Prostate gland (tissue), 2 donors: ENCODE measurements around the gene COG5. TPM values are rescaled to one million over a fixed set of nuclear protein-coding genes. Genes with fewer than 3 reads are reported as not detected.

ENCODE experiments used
- DNase-seq: peaks from one replicate; pipeline ENCODE4 v3.0.0-alpha.2; 2019; ENCODE audit warnings: low spot score
- H3K27ac ChIP-seq, 2 donors: fragments of 200-600 bp; sonication (generic); 2 replicates each; pipeline ENCODE4 v1.5.1; 2017 to 2019
- H3K27me3 ChIP-seq: fragments of 200-600 bp; sonication (generic); replicated peaks from 2 replicates; pipeline ENCODE4 v1.5.1; 2019; ENCODE audit not compliant: insufficient read depth
- H3K36me3 ChIP-seq, 2 donors: fragments of 200-600 bp; sonication (generic); 1 replicate in 1 of 2; 2 replicates in 1 of 2; pipeline versions ENCODE4 v1.5.1 to v1.8.1; 2017 to 2019
- H3K4me1 ChIP-seq: fragments of 200-600 bp; sonication (generic); replicated peaks from 2 replicates; pipeline ENCODE4 v1.5.1; 2019
- H3K4me3 ChIP-seq, 2 donors: fragments of 200-600 bp; sonication (generic); 2 replicates each; pipeline ENCODE4 v1.5.1; 2017 to 2019
- H3K9me3 ChIP-seq: fragments of 200-600 bp; sonication (generic); 2 replicates; pipeline ENCODE4 v1.5.1; 2017
- CTCF ChIP-seq, 4 experiments: fragments of 200-600 bp in 2 of 4; fragments of 450-650 bp in 2 of 4; sonication (generic) in 2 of 4; IDR thresholded peaks; 1 replicate in 3 of 4; 2 replicates in 1 of 4; pipeline ENCODE4 v1.5.1; 2016 to 2019; ENCODE audit warnings: antibody characterized with exemption in 4 of 4, mild to moderate bottlenecking in 2 of 4, moderate library complexity in 2 of 4
- POLR2A ChIP-seq: fragments of 450-650 bp; IDR thresholded peaks from one replicate; pipeline ENCODE4 v1.6.1; 2016; ENCODE audit warnings: antibody characterized with exemption, mild to moderate bottlenecking
- POLR2AphosphoS5 ChIP-seq: sonication (generic); formaldehyde crosslinking; IDR thresholded peaks from one replicate; pipeline ENCODE4 v1.6.1; 2017; ENCODE audit warnings: antibody characterized with exemption
- WGBS: methylation state at CpG from one replicate; pipeline ENCODE4 v1.1.5; 2018; 5-methylcytosine and 5-hydroxymethylcytosine counted together
- intact Hi-C: fragments of 100-400 bp; cut with DNase I; formaldehyde crosslinking; loops from one replicate; pipeline ENCODE4 v1.14.2; 2022
- total RNA-seq, 2 donors: library from RNA; depleted of rRNA; stranded (reverse); fragments of >200 nt; gene quantifications; one replicate each; pipeline ENCODE4 v1.1.0, GENCODE V29; 2016

The COG5 gene
- total RNA-seq, 2 donors from 2014 or later, result 35.1 to 86.4 TPM

GRCh38 chr7:107354640-107355039, 209.1 kb downstream of the COG5 start:
- no peak for TF ChIP-seq POLR2AphosphoS5
- TF ChIP-seq CTCF (IDR thresholded peaks at IDR 0.05), result no peak
- TF ChIP-seq POLR2A, result no peak
- Histone ChIP-seq H3K27ac (no peak overlapping the region), H3K36me3 (no peaks in the 10 kb centered on the region), H3K4me3 (no peak overlapping the region), H3K27me3 (no peaks in the 10 kb centered on the region), H3K9me3 (no peaks in the 10 kb centered on the region), H3K4me1 (no peaks in the 10 kb centered on the region)
- intact Hi-C loops, result no loop called here
- DNase-seq, result no peak
- WGBS, result 94% methylated on average over 3 of the region's 3 CpGs

- H3K36me3 ChIP-seq, result no peaks in the 10 kb centered on the region
- no peak for DNase-seq
- H3K27me3 ChIP-seq, result no peaks in the 10 kb centered on the region
- TF ChIP-seq POLR2A (no peak), CTCF (IDR thresholded peaks at IDR 0.05) (no peak), POLR2AphosphoS5 (no peak)
- no peak overlapping the region for H3K27ac ChIP-seq
- no peak overlapping the region for H3K4me3 ChIP-seq
- no peaks in the 10 kb centered on the region for H3K4me1 ChIP-seq
- no peaks in the 10 kb centered on the region for H3K9me3 ChIP-seq
- intact Hi-C loops, result no loop called here
Observed at GRCh38 chr7:107353701-107354100, 210.0 kb downstream of the COG5 start.

GRCh38 chr7:107345898-107346297, 217.8 kb downstream of the COG5 start:
- no peaks in the 10 kb centered on the region for H3K9me3 ChIP-seq
- no peaks in the 10 kb centered on the region for H3K27me3 ChIP-seq
- no peaks in the 10 kb centered on the region for H3K36me3 ChIP-seq
- no peak overlapping the region for H3K4me3 ChIP-seq
- TF ChIP-seq POLR2AphosphoS5, result no peak
- TF ChIP-seq POLR2A, result no peak
- intact Hi-C loops, result no loop called here
- 93% methylated on average over 1 of the region's 1 CpG for WGBS
- no peak overlapping the region for H3K27ac ChIP-seq
- DNase-seq, result no peak
- no peaks in the 10 kb centered on the region for H3K4me1 ChIP-seq

GRCh38 chr7:107344799-107345198, 218.9 kb downstream of the COG5 start:
- H3K27me3 ChIP-seq, result no peaks in the 10 kb centered on the region
- H3K4me1 ChIP-seq, result no peaks in the 10 kb centered on the region
- no peak overlapping the region for H3K27ac ChIP-seq
- DNase-seq, result no peak
- intact Hi-C loops, result no loop called here
- no peak for TF ChIP-seq POLR2A
- no peak for TF ChIP-seq CTCF (IDR thresholded peaks at IDR 0.05)
- no peak for TF ChIP-seq POLR2AphosphoS5
- no peaks in the 10 kb centered on the region for H3K36me3 ChIP-seq
- 99% methylated on average over 5 of the region's 5 CpGs for WGBS
- H3K4me3 ChIP-seq, result no peak overlapping the region
- no peaks in the 10 kb centered on the region for H3K9me3 ChIP-seq

GRCh38 chr7:107344286-107344685, 219.4 kb downstream of the COG5 start:
- 97% methylated on average over 4 of the region's 4 CpGs for WGBS
- Histone ChIP-seq H3K9me3 (no peaks in the 10 kb centered on the region), H3K27ac (no peak overlapping the region), H3K36me3 (no peaks in the 10 kb centered on the region), H3K4me1 (no peaks in the 10 kb centered on the region), H3K27me3 (no peaks in the 10 kb centered on the region), H3K4me3 (no peak overlapping the region)
- intact Hi-C loops, result no loop called here
- no peak for TF ChIP-seq POLR2A
- TF ChIP-seq POLR2AphosphoS5, result no peak
- TF ChIP-seq CTCF (IDR thresholded peaks at IDR 0.05), result no peak
- no peak for DNase-seq
